Mesendoderm (in vitro differentiated cells): Measurements from ENCODE around the gene DCAF5.
"Not testable (repeated sequence)": the region's sequence is repeated elsewhere in the genome, so short reads cannot be mapped to it uniquely, and the experiment has no call there.

Experiments
- DNase-seq: peaks from one replicate; pipeline ENCODE4 v3.0.0; 2013
- H2AK5ac ChIP-seq: 2 replicates; pipeline ENCODE4 v1.6.1; 2013; ENCODE audit warnings: low read length, inconsistent platforms
- H2BK120ac ChIP-seq: 2 replicates; pipeline ENCODE4 v1.6.1; 2013; ENCODE audit warnings: low read depth, mild to moderate bottlenecking, low read length, moderate library complexity, mixed read lengths
- H2BK15ac ChIP-seq: replicated peaks from 2 replicates; pipeline ENCODE4 v1.6.1; 2013; ENCODE audit warnings: low read depth, mild to moderate bottlenecking, moderate library complexity
- H2BK5ac ChIP-seq: 2 replicates; pipeline ENCODE4 v1.6.1; 2013; ENCODE audit warnings: low read length, inconsistent platforms
- H3K18ac ChIP-seq: 2 replicates; pipeline ENCODE4 v1.6.1; 2013; ENCODE audit warnings: mild to moderate bottlenecking, low read length, mixed read lengths
- H3K23ac ChIP-seq: one replicate; pipeline ENCODE4 v1.6.1; 2013; ENCODE audit warnings: low read length
- H3K27ac ChIP-seq: 2 replicates; pipeline ENCODE4 v1.5.1; 2013; ENCODE audit warnings: low read depth, mild to moderate bottlenecking, inconsistent platforms, low read length, moderate library complexity
- H3K27me3 ChIP-seq: 2 replicates; pipeline ENCODE4 v1.6.1; 2013; ENCODE audit warnings: low read length, control low read depth, mild to moderate bottlenecking, inconsistent platforms; ENCODE audit not compliant: insufficient read depth, poor library complexity
- H3K36me3 ChIP-seq: 2 replicates; pipeline ENCODE4 v1.6.1; 2013; ENCODE audit warnings: low read length, inconsistent platforms; ENCODE audit not compliant: control insufficient read depth, insufficient read depth
- H3K4ac ChIP-seq: one replicate; pipeline ENCODE4 v1.6.1; 2013; ENCODE audit warnings: low read depth, mild to moderate bottlenecking, low read length, moderate library complexity
- H3K4me1 ChIP-seq: 2 replicates; pipeline ENCODE4 v1.6.1; 2013; ENCODE audit warnings: low read depth, low read length, inconsistent platforms; ENCODE audit not compliant: control insufficient read depth
- H3K4me2 ChIP-seq: 2 replicates; pipeline ENCODE4 v1.6.1; 2013; ENCODE audit warnings: low read length
- H3K4me3 ChIP-seq: 2 replicates; pipeline ENCODE4 v1.5.1; 2013; ENCODE audit warnings: mild to moderate bottlenecking, low read length
- H3K56ac ChIP-seq: one replicate; pipeline ENCODE4 v1.6.1; 2013; ENCODE audit warnings: low read length
- H3K79me1 ChIP-seq: 2 replicates; pipeline ENCODE4 v1.6.1; 2013; ENCODE audit warnings: low read length, inconsistent platforms
- H3K79me2 ChIP-seq: 2 replicates; pipeline ENCODE4 v1.6.1; 2013; ENCODE audit warnings: mild to moderate bottlenecking, low read length; ENCODE audit not compliant: control insufficient read depth, insufficient read depth
- H3K9ac ChIP-seq: 2 replicates; pipeline ENCODE4 v1.6.1; 2013; ENCODE audit warnings: low read length, inconsistent platforms
- H4K5ac ChIP-seq: one replicate; pipeline ENCODE4 v1.6.1; 2013; ENCODE audit warnings: low read length
- H4K8ac ChIP-seq: one replicate; pipeline ENCODE4 v1.6.1; 2013; ENCODE audit warnings: low read depth, mild to moderate bottlenecking, control low read depth, low read length, moderate library complexity
- WGBS: extraction: QIAGEN DNeasy Blood & Tissue Kit; methylation state at CpG from one replicate; pipeline ENCODE4 v1.1.7; 2013; ENCODE audit warnings: low lambda C conversion rate, missing lambda C conversion rate; ENCODE audit not compliant: insufficient coverage; ENCODE audit errors: extremely low coverage; 5-methylcytosine and 5-hydroxymethylcytosine counted together

Gene DCAF5

DNA sequence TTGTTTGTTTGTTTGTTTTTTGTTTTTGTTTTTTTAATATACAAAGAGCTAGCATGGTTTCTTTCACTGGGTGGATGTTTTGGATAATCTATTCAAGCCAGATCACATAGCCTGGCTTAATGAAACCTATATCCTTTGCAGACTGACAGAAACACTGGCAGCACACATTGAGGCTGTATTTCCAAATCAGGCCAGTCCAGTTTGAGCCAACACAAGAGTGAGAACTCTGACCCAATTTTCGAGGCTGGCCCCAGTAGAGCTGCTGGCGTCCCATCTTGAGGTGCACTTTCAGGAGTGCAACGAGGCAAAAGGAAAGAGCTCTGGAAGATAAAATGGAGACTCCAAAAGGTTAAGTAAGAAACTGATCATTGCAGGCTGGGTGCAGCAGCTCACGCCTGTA lies 129.9 kb downstream of the DCAF5 start:
- Histone ChIP-seq H3K4me3 (no peak overlapping the region), H3K27me3 (no peaks in the 10 kb centered on the region), H2AK5ac (no peak overlapping the region), H3K18ac (no peak overlapping the region), H2BK5ac (no peak overlapping the region), H4K5ac (no peak overlapping the region), H3K27ac (no peak overlapping the region), H2BK120ac (no peak overlapping the region), H3K36me3 (no peaks in the 10 kb centered on the region), H3K56ac (no peak overlapping the region), H3K23ac (no peak overlapping the region), H3K4me2 (no peak overlapping the region), H3K79me1 (no peaks in the 10 kb centered on the region), H4K8ac (no peak overlapping the region), H2BK15ac (no peak overlapping the region), H3K4me1 (no peaks in the 10 kb centered on the region), H3K4ac (no peak overlapping the region), H3K9ac (no peak overlapping the region), H3K79me2 (no peaks in the 10 kb centered on the region)
- WGBS: no CpG with 5 or more reads among the region's 4 CpGs
- no peak for DNase-seq

DNA sequence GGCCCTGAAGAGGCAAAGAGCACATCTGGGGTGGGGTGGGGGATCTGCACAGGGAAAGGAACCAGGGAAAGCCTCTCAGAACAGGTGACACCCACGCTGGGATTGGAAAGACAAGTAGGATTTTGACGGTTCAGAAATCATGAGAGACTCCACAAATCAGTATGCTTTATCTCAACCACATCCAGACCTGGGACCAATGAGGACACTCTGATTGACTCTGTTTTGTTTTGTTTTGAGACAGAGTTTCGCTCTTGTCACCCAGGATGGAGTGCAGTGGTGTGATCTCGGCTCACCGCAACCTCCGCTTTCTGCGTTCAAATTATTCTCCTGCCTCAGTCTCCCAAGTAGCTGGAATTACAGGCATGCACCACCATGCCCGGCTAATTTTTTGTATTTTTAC lies 130.8 kb downstream of the DCAF5 start:
- not testable (repeated sequence) for H2BK5ac ChIP-seq, DNase-seq, H2BK15ac ChIP-seq, H4K8ac ChIP-seq, H3K9ac ChIP-seq, H2AK5ac ChIP-seq, H3K4me3 ChIP-seq, H3K27me3 ChIP-seq, H3K4me2 ChIP-seq, H4K5ac ChIP-seq, H3K79me2 ChIP-seq, H3K23ac ChIP-seq, H3K4me1 ChIP-seq, H3K27ac ChIP-seq, H3K18ac ChIP-seq, H3K56ac ChIP-seq, H3K36me3 ChIP-seq, H2BK120ac ChIP-seq, H3K4ac ChIP-seq, H3K79me1 ChIP-seq
- no CpG with 5 or more reads among the region's 8 CpGs for WGBS

- no peak overlapping the region for H2AK5ac ChIP-seq
- WGBS: no CpG with 5 or more reads among the region's 4 CpGs
Observed at GRCh38 chr14:69017706-69018105, 135.2 kb downstream of the DCAF5 start.

GRCh38 chr14:69014829-69015259 lies 138.1 kb downstream of the DCAF5 start:
- Histone ChIP-seq H3K4me2 (no peak overlapping the region), H3K18ac (no peak overlapping the region), H2BK15ac (no peak overlapping the region), H3K4me1 (peaks cover 2% of the 10 kb centered on the region), H3K9ac (no peak overlapping the region), H2AK5ac (no peak overlapping the region), H2BK120ac (no peak overlapping the region), H3K23ac (no peak overlapping the region), H3K4ac (no peak overlapping the region), H3K4me3 (no peak overlapping the region), H3K79me2 (no peaks in the 10 kb centered on the region), H4K5ac (no peak overlapping the region), H3K56ac (no peak overlapping the region), H3K27ac (no peak overlapping the region), H2BK5ac (no peak overlapping the region), H3K36me3 (no peaks in the 10 kb centered on the region), H3K27me3 (no peaks in the 10 kb centered on the region), H3K79me1 (no peaks in the 10 kb centered on the region), H4K8ac (no peak overlapping the region)
- whole genome bisulfite sequencing: no CpG with 5 or more reads among the region's 6 CpGs
- DNase-seq: no peak

More at GRCh38 chr14:69017706-69018105, 135.2 kb downstream of the DCAF5 start:
- Histone ChIP-seq H2BK120ac (no peak overlapping the region), H3K4me1 (peaks cover 2% of the 10 kb centered on the region), H2BK5ac (no peak overlapping the region), H4K8ac (no peak overlapping the region), H3K9ac (no peak overlapping the region), H3K27ac (no peak overlapping the region), H3K79me1 (no peaks in the 10 kb centered on the region), H3K4me3 (no peak overlapping the region), H3K4ac (no peak overlapping the region), H3K79me2 (no peaks in the 10 kb centered on the region), H3K36me3 (no peaks in the 10 kb centered on the region), H3K56ac (no peak overlapping the region), H3K23ac (no peak overlapping the region), H3K4me2 (no peak overlapping the region), H3K18ac (no peak overlapping the region), H2BK15ac (no peak overlapping the region), H4K5ac (no peak overlapping the region), H3K27me3 (no peaks in the 10 kb centered on the region)
- DNase-seq: no peak

GRCh38 chr14:69013943-69014782 lies 138.8 kb downstream of the DCAF5 start:
- H3K36me3 ChIP-seq: no peaks in the 10 kb centered on the region
- H2AK5ac ChIP-seq: no peak overlapping the region
- no peak overlapping the region for H2BK120ac ChIP-seq
- DNase-seq: peak; percentile 62
- H3K79me1 ChIP-seq: no peaks in the 10 kb centered on the region
- no peak overlapping the region for H4K5ac ChIP-seq
- no peak overlapping the region for H3K56ac ChIP-seq
- no peak overlapping the region for H2BK15ac ChIP-seq
- no peak overlapping the region for H3K27ac ChIP-seq
- no peak overlapping the region for H3K18ac ChIP-seq
- H3K23ac ChIP-seq: no peak overlapping the region
- no peak overlapping the region for H3K4me2 ChIP-seq
- H3K9ac ChIP-seq: no peak overlapping the region
- H3K4ac ChIP-seq: no peak overlapping the region
- WGBS: no CpG with 5 or more reads among the region's 12 CpGs
- H2BK5ac ChIP-seq: no peak overlapping the region
- no peak overlapping the region for H4K8ac ChIP-seq
- H3K79me2 ChIP-seq: no peaks in the 10 kb centered on the region
- H3K27me3 ChIP-seq: no peaks in the 10 kb centered on the region
- no peak overlapping the region for H3K4me3 ChIP-seq
- peaks cover 2% of the 10 kb centered on the region for H3K4me1 ChIP-seq
